HepG2 (cell line): ENCODE data around the gene SLITRK5. TPM values are rescaled to one million over a fixed set of nuclear protein-coding genes. Genes with fewer than 3 reads are reported as not detected.

Experiments
- ARID5B ChIP-seq: IDR thresholded peaks from 2 replicates; pipeline ENCODE4 v1.4.0; 2020; ENCODE audit warnings: mild to moderate bottlenecking, missing genetic modification reagents
- CBX5 ChIP-seq: sonication (generic); formaldehyde crosslinking; IDR thresholded peaks from 2 replicates; pipeline ENCODE4 v1.4.0; 2020; ENCODE audit warnings: missing genetic modification reagents, borderline replicate concordance
- CENPT ChIP-seq: sonication (generic); formaldehyde crosslinking; IDR thresholded peaks from 2 replicates; pipeline ENCODE4 v1.8.0; 2022; ENCODE audit warnings: low read depth, mild to moderate bottlenecking, moderate library complexity, missing genetic modification reagents
- GABPB1 ChIP-seq: IDR thresholded peaks from 2 replicates; pipeline ENCODE4 v1.6.1; 2016; ENCODE audit warnings: mild to moderate bottlenecking, missing genetic modification reagents, moderate library complexity, missing compliant biosample characterization
- KDM2A ChIP-seq: sonication (generic); formaldehyde crosslinking; IDR thresholded peaks from 2 replicates; pipeline ENCODE4 v1.4.0; 2020; ENCODE audit warnings: low read depth, missing genetic modification reagents, borderline replicate concordance
- SALL1 ChIP-seq: sonication (generic); formaldehyde crosslinking; IDR thresholded peaks from 2 replicates; pipeline ENCODE4 v1.8.0; 2022; ENCODE audit warnings: mild to moderate bottlenecking, missing genetic modification reagents
- SRY ChIP-seq: sonication (generic); formaldehyde crosslinking; IDR thresholded peaks from 2 replicates; pipeline ENCODE4 v1.8.0; 2022; ENCODE audit warnings: mild to moderate bottlenecking, missing genetic modification reagents
- UBTF ChIP-seq: sonication (generic); formaldehyde crosslinking; IDR thresholded peaks from 2 replicates; pipeline ENCODE4 v1.4.0; 2020; ENCODE audit warnings: mild to moderate bottlenecking, missing genetic modification reagents
- YY1 ChIP-seq: IDR thresholded peaks from 2 replicates; pipeline ENCODE4 v1.6.1; 2011; ENCODE audit warnings: low read length, low read depth, moderate library complexity, mild to moderate bottlenecking; ENCODE audit not compliant: insufficient read depth, insufficient replicate concordance
- ZNF225 ChIP-seq: sonication (generic); formaldehyde crosslinking; IDR thresholded peaks from 2 replicates; pipeline ENCODE4 v1.4.0; 2020; ENCODE audit warnings: mild to moderate bottlenecking, missing genetic modification reagents
- ZNF501 ChIP-seq: sonication (generic); formaldehyde crosslinking; IDR thresholded peaks from 2 replicates; pipeline ENCODE4 v1.5.1; 2020; ENCODE audit warnings: mild to moderate bottlenecking, moderate library complexity, missing genetic modification reagents
- ZNF547 ChIP-seq: sonication (generic); formaldehyde crosslinking; IDR thresholded peaks from 2 replicates; pipeline ENCODE4 v1.5.1; 2020; ENCODE audit warnings: mild to moderate bottlenecking, missing genetic modification reagents
- ZNF652 ChIP-seq: IDR thresholded peaks from 2 replicates; pipeline ENCODE4 v1.6.1; 2016; ENCODE audit warnings: low read depth, borderline replicate concordance
- polyA plus RNA-seq, 8 experiments: library from polyadenylated mRNA; depleted of rRNA in 3 of 8; stranded (reverse) in 7 of 8; unstranded in 1 of 8; fragments of >200 nt; fragmentation: Illumina TruSeq in 4 of 8; extraction: Trizol in 4 of 8; gene quantifications; 2 replicates each; pipeline versions ENCODE4 v1.2.1 to v1.2.3, GENCODE V29; 2011 to 2016; ENCODE audit warnings: low read depth in 4 of 8, missing spikeins in 1 of 8, mixed read lengths in 1 of 8; ENCODE audit not compliant: insufficient read depth in 1 of 8
- total RNA-seq, 5 experiments: library from RNA; depleted of rRNA; stranded (reverse); fragments of >200 nt; fragmentation: Illumina TruSeq; extraction: Trizol; gene quantifications; 2 replicates each; pipeline ENCODE4 v1.2.3, GENCODE V29; 2016; ENCODE audit warnings: low read depth in 1 of 5
- TF ChIP-seq, protein P1 (sequence below), 2 experiments: sonication (generic) in 1 of 2; formaldehyde crosslinking in 1 of 2; IDR thresholded peaks; 2 replicates each; pipeline versions ENCODE4 v1.4.0 to v1.6.1; 2018 to 2020; ENCODE audit warnings: missing genetic modification reagents in 2 of 2, borderline replicate concordance in 1 of 2, low read depth in 1 of 2, mild to moderate bottlenecking in 1 of 2, missing biosample characterization in 1 of 2
- TF ChIP-seq, protein P2 (sequence below): sonication (generic); formaldehyde crosslinking; IDR thresholded peaks from 2 replicates; pipeline ENCODE4 v1.4.0; 2020; ENCODE audit warnings: missing genetic modification reagents

The SLITRK5 gene
- total and polyA plus RNA-seq, 2 of the 13 experiments (the other 11 are each of a cell fraction or from before 2014, with no cell fraction given): not detected

- TF ChIP-seq CBX5 (0 out of 2 replicates have a peak, but pooled peaks have one; percentile 38), KDM2A (CRISPR knock-in tag) (peak; percentile 67; the same call in 1 of the 2 replicates), ARID5B (CRISPR knock-in tag) (0 out of 2 replicates have a peak, but pooled peaks have one; percentile 30), ZNF652 (CRISPR knock-in tag) (no peak), ZNF225 (CRISPR knock-in tag) (0 out of 2 replicates have a peak, but pooled peaks have one; percentile 14), SRY (CRISPR knock-in tag) (0 out of 2 replicates have a peak, but pooled peaks have one; percentile 43), CENPT (CRISPR knock-in tag) (no peak), GABPB1 (CRISPR knock-in tag) (peak; percentile 66; the same call in 1 of the 2 replicates), YY1 (peak; percentile 70), ZNF501 (CRISPR knock-in tag) (peak; percentile 59; the same call in 1 of the 2 replicates), SALL1 (peak; percentile 50), UBTF (CRISPR knock-in tag) (peak; percentile 49; the same call in 1 of the 2 replicates), ZNF547 (CRISPR knock-in tag) (0 out of 2 replicates have a peak, but pooled peaks have one; percentile 42)
- TF ChIP-seq, protein P1, sequence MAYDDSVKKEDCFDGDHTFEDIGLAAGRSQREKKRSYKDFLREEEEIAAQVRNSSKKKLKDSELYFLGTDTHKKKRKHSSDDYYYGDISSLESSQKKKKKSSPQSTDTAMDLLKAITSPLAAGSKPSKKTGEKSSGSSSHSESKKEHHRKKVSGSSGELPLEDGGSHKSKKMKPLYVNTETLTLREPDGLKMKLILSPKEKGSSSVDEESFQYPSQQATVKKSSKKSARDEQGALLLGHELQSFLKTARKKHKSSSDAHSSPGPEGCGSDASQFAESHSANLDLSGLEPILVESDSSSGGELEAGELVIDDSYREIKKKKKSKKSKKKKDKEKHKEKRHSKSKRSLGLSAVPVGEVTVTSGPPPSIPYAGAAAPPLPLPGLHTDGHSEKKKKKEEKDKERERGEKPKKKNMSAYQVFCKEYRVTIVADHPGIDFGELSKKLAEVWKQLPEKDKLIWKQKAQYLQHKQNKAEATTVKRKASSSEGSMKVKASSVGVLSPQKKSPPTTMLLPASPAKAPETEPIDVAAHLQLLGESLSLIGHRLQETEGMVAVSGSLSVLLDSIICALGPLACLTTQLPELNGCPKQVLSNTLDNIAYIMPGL (CRISPR knock-in tag; IDR thresholded peaks at IDR 0.05; ENCODE audit: borderline replicate concordance in 1 of 2, low read depth in 1 of 2): peak in 1 of 2 experiments; percentile 78; a peak in 2 of 4 replicates
- TF ChIP-seq, protein P2, sequence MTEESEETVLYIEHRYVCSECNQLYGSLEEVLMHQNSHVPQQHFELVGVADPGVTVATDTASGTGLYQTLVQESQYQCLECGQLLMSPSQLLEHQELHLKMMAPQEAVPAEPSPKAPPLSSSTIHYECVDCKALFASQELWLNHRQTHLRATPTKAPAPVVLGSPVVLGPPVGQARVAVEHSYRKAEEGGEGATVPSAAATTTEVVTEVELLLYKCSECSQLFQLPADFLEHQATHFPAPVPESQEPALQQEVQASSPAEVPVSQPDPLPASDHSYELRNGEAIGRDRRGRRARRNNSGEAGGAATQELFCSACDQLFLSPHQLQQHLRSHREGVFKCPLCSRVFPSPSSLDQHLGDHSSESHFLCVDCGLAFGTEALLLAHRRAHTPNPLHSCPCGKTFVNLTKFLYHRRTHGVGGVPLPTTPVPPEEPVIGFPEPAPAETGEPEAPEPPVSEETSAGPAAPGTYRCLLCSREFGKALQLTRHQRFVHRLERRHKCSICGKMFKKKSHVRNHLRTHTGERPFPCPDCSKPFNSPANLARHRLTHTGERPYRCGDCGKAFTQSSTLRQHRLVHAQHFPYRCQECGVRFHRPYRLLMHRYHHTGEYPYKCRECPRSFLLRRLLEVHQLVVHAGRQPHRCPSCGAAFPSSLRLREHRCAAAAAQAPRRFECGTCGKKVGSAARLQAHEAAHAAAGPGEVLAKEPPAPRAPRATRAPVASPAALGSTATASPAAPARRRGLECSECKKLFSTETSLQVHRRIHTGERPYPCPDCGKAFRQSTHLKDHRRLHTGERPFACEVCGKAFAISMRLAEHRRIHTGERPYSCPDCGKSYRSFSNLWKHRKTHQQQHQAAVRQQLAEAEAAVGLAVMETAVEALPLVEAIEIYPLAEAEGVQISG: peak; percentile 53; the same call in 1 of the 2 replicates
Measured at GRCh38 chr13:87671031-87671752, at the start of gene SLITRK5 (continued).
